ENCODE measurements around the gene ENPP6. TPM values are rescaled to one million over a fixed set of nuclear protein-coding genes. Genes with fewer than 3 reads are reported as not detected.
A peak's percentile ranks its signal among the peaks of the same experiment; 100 is the strongest.

Gene ENPP6
- total and polyA plus RNA-seq, 2 of the 13 experiments (the other 11 are each of a cell fraction or from before 2014, with no cell fraction given): not detected

- TF ChIP-seq ZFY (CRISPR knock-in tag; IDR thresholded peaks at IDR 0.05): no peak
- no peak for TF ChIP-seq SCMH1 (CRISPR knock-in tag; IDR thresholded peaks at IDR 0.05; ENCODE audit: borderline replicate concordance)
- TF ChIP-seq, protein P1, sequence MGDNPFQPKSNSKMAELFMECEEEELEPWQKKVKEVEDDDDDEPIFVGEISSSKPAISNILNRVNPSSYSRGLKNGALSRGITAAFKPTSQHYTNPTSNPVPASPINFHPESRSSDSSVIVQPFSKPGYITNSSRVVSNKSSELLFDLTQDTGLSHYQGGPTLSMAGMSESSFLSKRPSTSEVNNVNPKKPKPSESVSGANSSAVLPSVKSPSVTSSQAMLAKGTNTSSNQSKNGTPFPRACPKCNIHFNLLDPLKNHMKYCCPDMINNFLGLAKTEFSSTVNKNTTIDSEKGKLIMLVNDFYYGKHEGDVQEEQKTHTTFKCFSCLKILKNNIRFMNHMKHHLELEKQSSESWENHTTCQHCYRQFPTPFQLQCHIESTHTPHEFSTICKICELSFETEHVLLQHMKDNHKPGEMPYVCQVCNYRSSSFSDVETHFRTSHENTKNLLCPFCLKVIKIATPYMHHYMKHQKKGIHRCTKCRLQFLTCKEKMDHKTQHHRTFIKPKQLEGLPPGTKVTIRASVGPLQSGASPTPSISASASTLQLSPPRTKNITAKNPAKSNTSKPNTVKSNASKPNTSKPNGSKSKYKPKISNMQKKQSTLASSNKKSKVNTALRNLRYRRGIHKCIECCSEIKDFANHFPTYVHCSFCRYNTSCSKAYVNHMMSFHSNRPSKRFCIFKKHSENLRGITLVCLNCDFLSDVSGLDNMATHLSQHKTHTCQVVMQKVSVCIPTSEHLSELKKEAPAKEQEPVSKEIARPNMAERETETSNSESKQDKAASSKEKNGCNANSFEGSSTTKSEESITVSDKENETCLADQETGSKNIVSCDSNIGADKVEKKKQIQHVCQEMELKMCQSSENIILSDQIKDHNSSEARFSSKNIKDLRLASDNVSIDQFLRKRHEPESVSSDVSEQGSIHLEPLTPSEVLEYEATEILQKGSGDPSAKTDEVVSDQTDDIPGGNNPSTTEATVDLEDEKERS (CRISPR knock-in tag; IDR thresholded peaks at IDR 0.05): peak; percentile 99
- no peak for TF ChIP-seq SMYD3 (CRISPR knock-in tag; IDR thresholded peaks at IDR 0.05)
- no peak for TF ChIP-seq SP1 (IDR thresholded peaks at IDR 0.05)
- TF ChIP-seq SP1 (CRISPR knock-in tag; IDR thresholded peaks at IDR 0.05): no peak
- no peak for TF ChIP-seq ZNF296 (CRISPR knock-in tag; conservative IDR thresholded peaks at IDR 0.05)
- TF ChIP-seq ZNF776 (CRISPR knock-in tag; IDR thresholded peaks at IDR 0.05): no peak
- no peak for TF ChIP-seq ZNF569 (CRISPR knock-in tag; IDR thresholded peaks at IDR 0.05; ENCODE audit: borderline replicate concordance)
- TF ChIP-seq IKZF4 (CRISPR knock-in tag; IDR thresholded peaks at IDR 0.05; ENCODE audit: borderline replicate concordance, low read depth, not compliant biosample characterization): no peak
- TF ChIP-seq ZNF788 (CRISPR knock-in tag; IDR thresholded peaks at IDR 0.05; ENCODE audit: borderline replicate concordance): peak; percentile 41; the same call in 1 of the 2 replicates
- no peak for TF ChIP-seq ZNF800 (CRISPR knock-in tag; IDR thresholded peaks at IDR 0.05)
- TF ChIP-seq TGIF2 (CRISPR knock-in tag; IDR thresholded peaks at IDR 0.05): no peak
- TF ChIP-seq MLLT10 (CRISPR knock-in tag; IDR thresholded peaks at IDR 0.05): no peak
- peak; percentile 72 for TF ChIP-seq JUNB (CRISPR knock-in tag; IDR thresholded peaks at IDR 0.05; ENCODE audit: borderline replicate concordance)
- TF ChIP-seq ZSCAN22 (CRISPR knock-in tag; IDR thresholded peaks at IDR 0.05): no peak
- no peak for TF ChIP-seq ATAD3A (CRISPR knock-in tag; IDR thresholded peaks at IDR 0.05)
- TF ChIP-seq TCF7 (IDR thresholded peaks at IDR 0.05; ENCODE audit: low read depth): peak; percentile 96
- no peak for TF ChIP-seq PTBP1 (IDR thresholded peaks at IDR 0.05; ENCODE audit: low read depth, low read length, poor library complexity, severe bottlenecking)
- TF ChIP-seq ZNF160 (CRISPR knock-in tag; IDR thresholded peaks at IDR 0.05): no peak
- 0 out of 2 replicates have a peak, but pooled peaks have one; percentile 28 for TF ChIP-seq ZNF547 (CRISPR knock-in tag; IDR thresholded peaks at IDR 0.05)
- peak; percentile 2; the same call in 1 of the 2 replicates for TF ChIP-seq ATF1 (CRISPR knock-in tag; IDR thresholded peaks at IDR 0.05)
- TF ChIP-seq ZC3H4 (CRISPR knock-in tag; IDR thresholded peaks at IDR 0.05; ENCODE audit: borderline replicate concordance): no peak
- TF ChIP-seq GATAD2A (CRISPR knock-in tag; IDR thresholded peaks at IDR 0.05): peak; percentile 84
- TF ChIP-seq ZNF562 (CRISPR knock-in tag; IDR thresholded peaks at IDR 0.05; ENCODE audit: borderline replicate concordance): no peak
- TF ChIP-seq ZNF792 (CRISPR knock-in tag; IDR thresholded peaks at IDR 0.05): peak; percentile 44; the same call in 1 of the 2 replicates
- peak; percentile 70; the same call in 1 of the 2 replicates for TF ChIP-seq ZFP36L1 (CRISPR knock-in tag; IDR thresholded peaks at IDR 0.05)
- TF ChIP-seq NBN (conservative IDR thresholded peaks at IDR 0.05): no peak
- peak; percentile 26; the same call in 1 of the 2 replicates for TF ChIP-seq ZNF670 (CRISPR knock-in tag; IDR thresholded peaks at IDR 0.05; ENCODE audit: borderline replicate concordance)
Measured at GRCh38 chr4:184104419-184105101, 113.1 kb downstream of the ENPP6 start (continued).

Data from HepG2 (cell line).